NCI-H460 (cell line): ENCODE measurements around the gene DNM2. TPM values are rescaled to one million over a fixed set of nuclear protein-coding genes. Genes with fewer than 3 reads are reported as not detected.
"Not testable (repeated sequence)": the region's sequence is repeated elsewhere in the genome, so short reads cannot be mapped to it uniquely, and the experiment has no call there.

ENCODE experiments used
- DNase-seq: peaks from one replicate; pipeline ENCODE4 v3.0.0-alpha.2; 2016; ENCODE audit warnings: low read depth; ENCODE audit errors: extremely low read depth
- polyA plus RNA-seq: library from polyadenylated mRNA; depleted of rRNA; stranded (reverse); fragments of >200 nt; gene quantifications from 2 replicates; pipeline ENCODE4 v1.2.3, GENCODE V29; 2014; cell fraction: nucleus; rRNA removed
- total RNA-seq: library from RNA; depleted of rRNA; stranded (reverse); fragments of >200 nt; shearing (Covaris generic); gene quantifications from 2 replicates; pipeline ENCODE4 v1.2.3, GENCODE V29; 2014; rRNA removed

DNM2 gene
- total RNA-seq: 33.8 and 38.8 TPM in 2 replicates
- 52.4 and 63.9 TPM in 2 replicates for polyA plus RNA-seq

DNA sequence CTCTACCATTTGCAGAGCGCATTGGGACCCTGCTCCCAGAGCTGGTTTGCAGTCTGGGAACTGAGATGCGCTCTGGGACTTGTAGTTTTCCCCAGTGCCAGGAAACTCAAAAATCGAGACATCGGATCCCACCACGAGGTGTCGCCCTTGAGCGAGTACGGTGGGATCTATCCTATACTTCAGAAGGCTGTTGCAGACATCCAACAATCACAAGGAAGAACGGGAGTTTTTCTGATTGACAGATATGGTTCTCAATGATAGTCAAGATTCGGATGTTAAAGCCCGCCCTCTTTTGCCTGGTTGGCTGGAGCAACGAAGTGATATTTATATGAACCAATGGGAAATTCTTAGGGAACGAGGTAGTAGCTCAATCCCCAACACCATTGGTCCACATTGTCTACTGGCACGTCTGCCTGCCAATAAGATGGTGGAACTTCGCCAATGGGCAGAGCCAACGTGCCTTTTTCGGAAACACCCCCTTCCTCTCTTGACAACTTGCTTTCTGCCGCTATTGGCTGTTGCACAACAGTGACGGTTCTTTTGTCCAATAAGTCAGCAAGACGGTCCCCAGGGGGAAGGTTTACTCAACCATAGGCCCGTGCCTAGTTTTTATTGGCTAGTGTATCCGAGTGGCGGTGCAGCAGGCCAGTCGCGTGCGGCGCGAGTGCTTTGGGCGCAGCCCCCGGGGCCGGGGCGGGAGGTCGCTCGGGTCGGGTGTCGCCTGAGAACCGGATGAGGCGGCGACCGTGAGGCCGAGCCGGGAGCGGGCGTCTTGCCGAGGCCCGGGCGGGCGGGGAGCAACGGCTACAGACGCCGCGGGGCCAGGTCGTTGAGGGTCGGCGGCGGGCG is at the start of gene DNM2:
DNM2 (plus strand) TSS at position 724 of the 849 bp plus-strand sequence. CDS start 164 bp downstream, outside the sequence.
- peak; percentile 100 for DNase-seq

- DNase-seq: no peak
Observed at GRCh38 chr19:10669246-10669645, 48.6 kb upstream of the DNM2 start.

DNA sequence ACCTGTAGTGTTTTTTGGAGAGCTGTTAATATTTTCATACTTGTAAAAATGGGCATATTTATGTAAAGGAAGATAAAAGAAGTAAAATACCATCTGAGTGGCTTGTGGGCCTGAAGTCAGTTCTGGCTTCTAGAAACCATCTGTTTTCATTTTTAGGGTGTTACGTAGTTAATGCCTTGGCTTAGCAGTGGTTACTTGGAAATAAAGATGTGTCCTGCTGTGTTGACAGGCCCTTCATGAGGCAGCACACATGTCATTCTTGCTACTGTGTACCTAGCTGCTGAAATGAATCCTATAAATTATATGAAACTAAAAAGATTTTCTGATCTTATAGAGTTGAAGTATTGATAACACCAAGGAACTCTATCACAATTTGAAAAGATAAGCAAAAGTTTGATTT is 47.7 kb upstream of the DNM2 start:
- DNase-seq: no peak

DNA sequence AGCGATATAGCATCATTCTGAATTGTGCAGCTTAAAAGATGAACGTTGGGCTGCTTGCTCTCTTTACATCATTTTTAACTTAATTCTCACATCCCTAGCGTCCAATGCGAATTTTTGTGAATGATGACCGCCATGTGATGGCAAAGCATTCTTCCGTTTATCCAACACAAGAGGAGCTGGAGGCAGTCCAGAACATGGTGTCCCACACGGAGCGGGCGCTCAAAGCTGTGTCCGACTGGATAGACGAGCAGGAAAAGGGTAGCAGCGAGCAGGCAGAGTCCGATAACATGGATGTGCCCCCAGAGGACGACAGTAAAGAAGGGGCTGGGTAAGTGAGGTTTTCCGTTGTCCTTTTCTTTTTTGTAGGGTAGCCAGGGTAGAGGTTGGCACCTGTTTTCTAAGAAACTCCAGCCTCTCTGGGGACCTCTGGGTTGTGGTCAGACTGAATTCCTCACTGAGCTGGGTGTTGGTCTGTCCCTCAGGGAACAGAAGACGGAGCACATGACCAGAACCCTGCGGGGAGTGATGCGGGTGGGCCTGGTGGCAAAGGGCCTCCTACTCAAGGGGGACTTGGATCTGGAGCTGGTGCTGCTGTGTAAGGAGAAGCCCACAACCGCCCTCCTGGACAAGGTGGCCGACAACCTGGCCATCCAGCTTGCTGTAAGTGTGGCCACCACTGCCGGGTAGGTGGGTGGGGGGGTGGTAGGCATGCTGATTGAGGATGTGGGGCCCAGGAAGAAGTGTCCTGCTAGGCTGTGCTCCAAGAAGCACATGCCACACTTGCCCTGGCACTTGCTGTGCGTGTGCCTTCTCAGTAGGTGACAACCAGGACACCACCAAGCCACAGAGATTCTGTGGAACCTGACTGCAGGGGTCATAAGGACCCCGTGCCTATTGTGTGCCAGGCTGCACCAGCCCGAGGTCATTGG is 46.7 kb upstream of the DNM2 start:
- DNase-seq: no peak

DNA sequence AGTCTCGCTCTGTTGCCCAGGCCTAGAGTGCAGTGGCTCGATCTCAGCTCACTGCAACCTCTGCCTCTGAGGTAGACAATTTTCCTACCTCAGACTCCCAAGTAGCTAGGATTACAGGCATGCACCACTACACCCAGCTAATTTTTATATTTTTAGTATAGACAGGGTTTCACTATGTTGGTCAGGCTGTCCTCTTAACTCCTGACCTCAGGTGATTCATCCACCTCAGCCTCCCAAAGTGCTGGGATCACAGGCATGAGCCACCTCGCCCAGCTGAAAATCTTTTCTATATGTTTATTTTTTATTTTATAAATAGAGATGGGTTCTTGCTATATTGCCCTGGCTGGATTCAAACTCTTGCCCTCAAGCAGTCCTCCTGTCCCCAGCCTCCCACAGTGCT is 46.0 kb upstream of the DNM2 start:
- not testable (repeated sequence) for DNase-seq

DNA sequence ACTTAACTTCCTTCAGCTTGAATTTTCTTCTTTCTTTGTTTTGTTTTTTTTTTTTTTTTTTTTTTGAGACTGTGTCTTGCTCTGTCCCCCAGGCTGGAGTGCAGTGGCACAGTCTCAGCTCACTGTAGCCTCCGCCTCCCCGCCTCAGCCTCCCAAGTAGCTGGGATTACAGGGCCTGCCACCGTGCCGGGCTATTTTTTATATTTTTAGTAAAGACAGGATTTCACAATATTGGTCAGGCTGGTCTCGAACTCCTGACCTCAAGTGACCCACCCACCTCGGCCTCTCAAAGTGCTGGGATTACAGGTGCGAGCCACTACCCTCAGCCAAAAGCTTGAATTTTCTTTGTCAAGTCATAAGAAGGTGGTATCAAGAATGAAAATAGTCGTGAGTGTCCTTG is 42.7 kb upstream of the DNM2 start:
- not testable (repeated sequence) for DNase-seq

GRCh38 chr19:10677751-10678150 is 40.1 kb upstream of the DNM2 start:
- no peak for DNase-seq

- DNase-seq: no peak
Observed at GRCh38 chr19:10678813-10679212, 39.1 kb upstream of the DNM2 start.

GRCh38 chr19:10679743-10680142 is 38.1 kb upstream of the DNM2 start:
- DNase-seq: no peak

- no peak for DNase-seq
Observed at GRCh38 chr19:10680545-10681135, 37.2 kb upstream of the DNM2 start.

- DNase-seq: no peak
Observed at GRCh38 chr19:10681658-10682057, 36.2 kb upstream of the DNM2 start.

- DNase-seq: no peak
Observed at GRCh38 chr19:10682397-10683063, 35.3 kb upstream of the DNM2 start.

GRCh38 chr19:10683064-10683426 is 34.8 kb upstream of the DNM2 start:
- DNase-seq: no peak

DNA sequence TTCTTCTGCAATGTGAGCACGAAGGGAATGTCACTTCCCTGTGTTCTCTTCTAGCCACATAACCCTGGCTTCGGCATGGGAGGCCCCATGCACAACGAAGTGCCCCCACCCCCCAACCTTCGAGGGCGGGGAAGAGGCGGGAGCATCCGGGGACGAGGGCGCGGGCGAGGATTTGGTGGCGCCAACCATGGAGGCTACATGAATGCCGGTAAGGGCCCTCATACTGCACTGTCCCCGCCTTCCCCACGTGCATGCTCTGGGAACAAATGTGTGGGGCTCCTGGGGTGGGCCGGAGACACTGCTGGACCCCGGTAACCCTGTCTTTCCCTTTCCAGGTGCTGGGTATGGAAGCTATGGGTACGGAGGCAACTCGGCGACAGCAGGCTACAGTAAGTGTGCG is 34.3 kb upstream of the DNM2 start:
- DNase-seq: no peak

DNA sequence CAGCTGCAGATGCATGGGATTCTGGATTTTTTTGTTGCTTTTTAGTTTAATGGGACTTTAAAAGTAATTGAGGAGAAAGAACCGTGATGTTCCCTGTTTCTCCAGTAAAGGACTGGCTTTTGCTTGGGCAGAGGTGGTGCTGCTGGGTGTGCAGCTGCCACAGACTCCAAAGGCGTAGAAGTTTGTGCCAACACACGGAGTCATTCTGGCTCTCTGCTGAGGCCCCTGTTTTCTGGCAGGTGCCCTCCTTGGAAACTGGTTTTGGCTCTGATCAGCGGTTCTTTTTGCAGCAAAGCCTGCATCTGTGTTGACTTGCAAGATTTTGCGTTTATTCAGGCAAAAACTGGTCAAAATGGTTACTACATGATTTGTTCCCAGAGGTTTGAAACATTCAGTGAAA is 32.7 kb upstream of the DNM2 start:
- DNase-seq: no peak

DNA sequence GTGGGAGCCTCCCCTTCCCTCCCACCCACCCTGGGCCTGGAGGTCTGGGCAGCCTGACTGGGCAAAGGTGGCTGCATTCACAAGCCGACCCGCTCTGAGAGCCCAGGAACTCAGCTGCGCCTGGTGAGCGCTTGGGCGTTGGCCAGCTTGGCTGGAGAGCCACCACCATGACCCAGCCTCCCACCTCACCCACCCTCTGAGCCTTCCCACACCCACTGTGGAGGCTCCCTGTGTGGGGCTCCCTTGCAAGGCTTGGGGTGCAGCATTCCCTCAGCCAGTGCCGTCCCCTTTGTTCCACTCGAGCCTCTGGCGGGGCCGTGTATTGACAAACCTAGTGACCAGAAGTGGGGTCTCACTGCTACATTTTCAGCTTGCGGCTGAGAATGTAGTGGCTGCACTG is 31.7 kb upstream of the DNM2 start:
- DNase-seq: no peak

- no peak for DNase-seq
Observed at GRCh38 chr19:10686661-10687517, 31.0 kb upstream of the DNM2 start.

DNA sequence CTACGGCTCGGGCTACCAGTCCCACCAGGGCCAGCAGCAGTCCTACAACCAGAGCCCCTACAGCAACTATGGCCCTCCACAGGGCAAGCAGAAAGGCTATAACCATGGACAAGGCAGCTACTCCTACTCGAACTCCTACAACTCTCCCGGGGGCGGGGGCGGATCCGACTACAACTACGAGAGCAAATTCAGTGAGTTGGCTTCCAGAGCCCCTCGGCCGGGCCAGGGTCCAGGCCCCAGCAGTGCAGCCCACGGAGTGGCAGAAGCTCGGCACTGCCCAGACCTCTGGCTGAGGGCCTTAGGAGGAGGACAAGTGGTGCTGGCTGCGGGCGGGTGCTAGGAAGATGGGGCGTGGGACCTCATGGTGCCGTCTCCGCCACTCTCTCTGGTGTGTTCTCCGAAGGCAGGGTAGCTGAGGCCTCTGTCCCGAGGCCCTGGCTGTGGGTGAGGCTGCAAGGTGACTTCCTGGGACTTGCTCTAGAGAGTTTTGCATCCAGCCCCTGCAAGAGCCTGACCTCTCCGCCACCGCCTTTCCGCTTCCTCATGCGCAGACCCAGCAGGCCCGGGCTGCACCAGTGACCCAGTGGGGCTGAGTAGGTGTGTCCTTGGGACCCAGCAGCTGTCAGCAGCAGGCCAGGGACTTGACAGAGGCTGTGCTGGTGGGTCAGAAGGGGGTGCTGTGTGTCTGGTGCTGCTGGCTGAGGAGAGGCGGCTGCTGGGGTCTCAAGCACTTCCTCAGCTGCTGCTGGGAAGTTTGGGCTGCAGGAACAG is 30.2 kb upstream of the DNM2 start:
- DNase-seq: no peak
